ENCODE data around the gene C19orf53. TPM values are rescaled to one million over a fixed set of nuclear protein-coding genes. Genes with fewer than 3 reads are reported as not detected.
"Not testable (repeated sequence)": the region's sequence is repeated elsewhere in the genome, so short reads cannot be mapped to it uniquely, and the experiment has no call there.

C19orf53 gene
- total RNA-seq, 2 experiments from 2014 or later: 77.7 to 94.0 TPM

- DNase-seq (no peak), ATAC-seq (no peak)
- H3K4me3 Mint-ChIP-seq: peak overlapping the region; percentile 76
- CTCF ChIA-PET: interaction anchor here (0.9 to 2.6 kb wide), 6 partner anchors 9 to 372 kb away, joined by 3 to 15 read pairs (median 6); partner anchors contain the start of genes ASF1B and C19orf53
- H3K9me3 Mint-ChIP-seq (ENCODE audit: low read depth): no peaks in the 10 kb centered on the region
- peak overlapping the region; percentile 69 for H3K27ac Mint-ChIP-seq
- peaks cover 24% of the 10 kb centered on the region for H3K4me1 Mint-ChIP-seq
- H3K27me3 Mint-ChIP-seq: no peaks in the 10 kb centered on the region
- H3K36me3 Mint-ChIP-seq: peaks cover 19% of the 10 kb centered on the region
These were observed 8.7 kb upstream of the C19orf53 start for GRCh38 chr19:13765395-13766094.

- no peak overlapping the region for H3K4me3 Mint-ChIP-seq
- H3K27me3 Mint-ChIP-seq: no peaks in the 10 kb centered on the region
- H3K27ac Mint-ChIP-seq: peak overlapping the region; percentile 60
- DNase-seq (no peak), ATAC-seq (no peak)
- no peaks in the 10 kb centered on the region for H3K9me3 Mint-ChIP-seq (ENCODE audit: low read depth)
- H3K36me3 Mint-ChIP-seq: peaks cover 19% of the 10 kb centered on the region
- CTCF ChIA-PET: interaction anchor here (2.1 to 2.6 kb wide), 2 partner anchors 8 to 19 kb away, joined by 6 to 15 read pairs; partner anchors contain the start of gene C19orf53
- peaks cover 24% of the 10 kb centered on the region for H3K4me1 Mint-ChIP-seq
These were observed 8.2 kb upstream of the C19orf53 start for GRCh38 chr19:13766095-13766481.

GRCh38 chr19:13768510-13768909 is 5.7 kb upstream of the C19orf53 start:
- no peak for DNase-seq
- peaks cover 19% of the 10 kb centered on the region for H3K36me3 Mint-ChIP-seq

GRCh38 chr19:13770013-13770635 is 4.1 kb upstream of the C19orf53 start:
- H3K27ac Mint-ChIP-seq: no peak overlapping the region
- no peaks in the 10 kb centered on the region for H3K27me3 Mint-ChIP-seq
- peaks cover 19% of the 10 kb centered on the region for H3K36me3 Mint-ChIP-seq
- DNase-seq (no peak), ATAC-seq (no peak)
- no peak overlapping the region for H3K4me3 Mint-ChIP-seq
- peaks cover 19% of the 10 kb centered on the region for H3K4me1 Mint-ChIP-seq
- H3K9me3 Mint-ChIP-seq (ENCODE audit: low read depth): no peaks in the 10 kb centered on the region
- CTCF ChIA-PET: no interaction called here

More at GRCh38 chr19:13768510-13768909, 5.7 kb upstream of the C19orf53 start:
- peaks cover 19% of the 10 kb centered on the region for H3K4me1 Mint-ChIP-seq
- H3K9me3 Mint-ChIP-seq (ENCODE audit: low read depth): no peaks in the 10 kb centered on the region
- no peak for ATAC-seq
- H3K4me3 Mint-ChIP-seq: no peak overlapping the region
- H3K27ac Mint-ChIP-seq: no peak overlapping the region
- no peaks in the 10 kb centered on the region for H3K27me3 Mint-ChIP-seq
- CTCF ChIA-PET: no interaction called here

- H3K27ac Mint-ChIP-seq: no peak overlapping the region
These were observed 4.1 kb downstream of the C19orf53 start for GRCh38 chr19:13778398-13778797.

GRCh38 chr19:13778847-13779246 is 4.6 kb downstream of the C19orf53 start:
- H3K36me3 Mint-ChIP-seq: peaks cover 29% of the 10 kb centered on the region
- ATAC-seq: no peak
- H3K4me1 Mint-ChIP-seq: peaks cover 20% of the 10 kb centered on the region

More at GRCh38 chr19:13778398-13778797, 4.1 kb downstream of the C19orf53 start:
- CTCF ChIA-PET: interaction anchor here (2.8 kb wide), 1 partner anchor 9 kb away, joined by 6 read pairs; no protein-coding TSS in a partner anchor
- DNase-seq: no peak
- H3K4me1 Mint-ChIP-seq: peaks cover 20% of the 10 kb centered on the region
- H3K27me3 Mint-ChIP-seq: no peaks in the 10 kb centered on the region
- peaks cover 29% of the 10 kb centered on the region for H3K36me3 Mint-ChIP-seq
- H3K9me3 Mint-ChIP-seq (ENCODE audit: low read depth): no peaks in the 10 kb centered on the region
- H3K4me3 Mint-ChIP-seq: no peak overlapping the region
- ATAC-seq: no peak

GRCh38 chr19:13779794-13780193 is 5.5 kb downstream of the C19orf53 start:
- H3K27me3 Mint-ChIP-seq; DNase-seq; H3K4me3 Mint-ChIP-seq; CTCF ChIA-PET; ATAC-seq; H3K27ac Mint-ChIP-seq; H3K9me3 Mint-ChIP-seq (ENCODE audit: low read depth): not testable (repeated sequence)
- peaks cover 19% of the 10 kb centered on the region for H3K4me1 Mint-ChIP-seq
- peaks cover 26% of the 10 kb centered on the region for H3K36me3 Mint-ChIP-seq

More at GRCh38 chr19:13778847-13779246, 4.6 kb downstream of the C19orf53 start:
- no peak for DNase-seq
- Mint-ChIP-seq H3K27me3 (no peaks in the 10 kb centered on the region), H3K4me3 (no peak overlapping the region), H3K27ac (no peak overlapping the region), H3K9me3 (ENCODE audit: low read depth) (no peaks in the 10 kb centered on the region)
- CTCF ChIA-PET: interaction anchor here (2.8 kb wide), 1 partner anchor 8 kb away, joined by 6 read pairs; no protein-coding TSS in a partner anchor

GRCh38 chr19:13781547-13781946 is 7.3 kb downstream of the C19orf53 start:
- no peak overlapping the region for H3K4me3 Mint-ChIP-seq
- H3K9me3 Mint-ChIP-seq (ENCODE audit: low read depth): no peaks in the 10 kb centered on the region
- CTCF ChIA-PET: interaction anchor here (1.6 to 12.1 kb wide), 3 partner anchors 16 to 82 kb away, joined by 6 to 244 read pairs (median 20); no protein-coding TSS in a partner anchor
- DNase-seq (no peak), ATAC-seq (no peak)
- peaks cover 16% of the 10 kb centered on the region for H3K36me3 Mint-ChIP-seq
- no peak overlapping the region for H3K27ac Mint-ChIP-seq
- peaks cover 14% of the 10 kb centered on the region for H3K4me1 Mint-ChIP-seq
- H3K27me3 Mint-ChIP-seq: no peaks in the 10 kb centered on the region

- no peaks in the 10 kb centered on the region for H3K27me3 Mint-ChIP-seq
- CTCF ChIA-PET: interaction anchor here (1.6 to 12.1 kb wide), 3 partner anchors 15 to 81 kb away, joined by 6 to 244 read pairs (median 20); no protein-coding TSS in a partner anchor
- no peaks in the 10 kb centered on the region for H3K9me3 Mint-ChIP-seq (ENCODE audit: low read depth)
- no peak for ATAC-seq
- H3K4me1 Mint-ChIP-seq: peaks cover 19% of the 10 kb centered on the region
- no peak overlapping the region for H3K4me3 Mint-ChIP-seq
- H3K36me3 Mint-ChIP-seq: peaks cover 14% of the 10 kb centered on the region
- no peak overlapping the region for H3K27ac Mint-ChIP-seq
- no peak for DNase-seq
These were observed 8.3 kb downstream of the C19orf53 start for GRCh38 chr19:13782537-13782936.

- no peaks in the 10 kb centered on the region for H3K9me3 Mint-ChIP-seq (ENCODE audit: low read depth)
- H3K27ac Mint-ChIP-seq: no peak overlapping the region
- no peaks in the 10 kb centered on the region for H3K27me3 Mint-ChIP-seq
- CTCF ChIA-PET: interaction anchor here (0.6 to 12.1 kb wide), 23 partner anchors 9 to 298 kb away, joined by 3 to 244 read pairs (median 4); partner anchors contain the start of genes C19orf53 and ZSWIM4
- ATAC-seq (no peak), DNase-seq (no peak)
- no peak overlapping the region for H3K4me3 Mint-ChIP-seq
- peaks cover 8% of the 10 kb centered on the region for H3K36me3 Mint-ChIP-seq
- peaks cover 30% of the 10 kb centered on the region for H3K4me1 Mint-ChIP-seq
These were observed 9.6 kb downstream of the C19orf53 start for GRCh38 chr19:13783565-13784500.

- CTCF ChIA-PET: interaction anchor here (0.8 to 12.1 kb wide), 22 partner anchors 10 to 297 kb away, joined by 3 to 244 read pairs (median 4); partner anchors contain the start of genes C19orf53 and ZSWIM4
- Mint-ChIP-seq H3K36me3 (no peaks in the 10 kb centered on the region), H3K4me1 (peaks cover 36% of the 10 kb centered on the region), H3K27me3 (no peaks in the 10 kb centered on the region), H3K4me3 (peak overlapping the region; percentile 33), H3K9me3 (ENCODE audit: low read depth) (no peaks in the 10 kb centered on the region), H3K27ac (peak overlapping the region; percentile 68)
- DNase-seq: peak; percentile 85
- ATAC-seq: peak; percentile 77
These were observed 10.6 kb downstream of the C19orf53 start for GRCh38 chr19:13784731-13785452.

GRCh38 chr19:13788991-13789390 is 14.7 kb downstream of the C19orf53 start:
- Mint-ChIP-seq H3K27ac (peak overlapping the region; percentile 97), H3K4me3 (peak overlapping the region; percentile 41), H3K36me3 (no peaks in the 10 kb centered on the region), H3K27me3 (no peaks in the 10 kb centered on the region), H3K9me3 (ENCODE audit: low read depth) (no peaks in the 10 kb centered on the region), H3K4me1 (peaks cover 47% of the 10 kb centered on the region)
- CTCF ChIA-PET: interaction anchor here (0.8 to 12.1 kb wide), 8 partner anchors 8 to 348 kb away, joined by 3 to 244 read pairs (median 14); partner anchors contain the start of genes ASF1B, C19orf53 and MRI1
- DNase-seq (peak; percentile 73), ATAC-seq (peak; percentile 16)

Data from activated CD8-positive, alpha-beta memory T cell treated with anti-CD3 and anti-CD28 coated beads, Interleukin-2, amount 10 ng/mL, durations not matched to agents 7 days and 5 days (primary cell).